T-helper 17 cell (primary cell): ENCODE results near the gene ZFP69. TPM values are rescaled to one million over a fixed set of nuclear protein-coding genes. Genes with fewer than 3 reads are reported as not detected.
"Not testable (repeated sequence)": the region's sequence is repeated elsewhere in the genome, so short reads cannot be mapped to it uniquely, and the experiment has no call there.

ENCODE experiments used
- ATAC-seq: fragments of 150-1000 bp; cut with Tn5 transposase; 2 replicates; pipeline ENCODE4 v1.10.0; 2021; ENCODE audit warnings: mild to moderate bottlenecking, moderate library complexity
- DNase-seq, 3 donors: peaks; one replicate each; pipeline versions ENCODE4 v3.0.0 to v3.0.0-alpha.2; 2020 to 2021
- H3K9me3 ChIP-seq: one replicate; pipeline ENCODE4 v1.7.0; 2013; ENCODE audit warnings: low read length, mild to moderate bottlenecking; ENCODE audit not compliant: control insufficient read depth, poor library complexity, severe bottlenecking
- H3K27ac Mint-ChIP-seq: one replicate; pipeline ENCODE4 v1.8.0; 2022; ENCODE audit warnings: mild to moderate bottlenecking, moderate library complexity, mixed read lengths
- H3K27me3 Mint-ChIP-seq: one replicate; pipeline ENCODE4 v1.8.0; 2022; ENCODE audit warnings: mixed read lengths
- H3K36me3 Mint-ChIP-seq: one replicate; pipeline ENCODE4 v1.8.0; 2022; ENCODE audit warnings: low read depth, mixed read lengths
- H3K4me1 Mint-ChIP-seq: one replicate; pipeline ENCODE4 v1.8.0; 2022; ENCODE audit warnings: mild to moderate bottlenecking, mixed read lengths
- H3K4me3 Mint-ChIP-seq: one replicate; pipeline ENCODE4 v1.8.0; 2022; ENCODE audit warnings: mild to moderate bottlenecking, moderate library complexity, mixed read lengths
- total RNA-seq, 4 donors: library from RNA in 2 of 4; stranded (reverse) in 2 of 4; gene quantifications; one replicate each; pipeline ENCODE4 v1.2.3 and lab custom pipeline; 2022 to 2026

The ZFP69 gene
- total RNA-seq, 2 donors from 2014 or later, result 3.1 to 3.4 TPM

GRCh38 chr1:40469327-40469726 lies 7.8 kb upstream of the ZFP69 start:
- H3K27ac Mint-ChIP-seq, result no peak overlapping the region
- H3K27me3 Mint-ChIP-seq, result no peaks in the 10 kb centered on the region
- H3K36me3 Mint-ChIP-seq, result peaks cover 2% of the 10 kb centered on the region

GRCh38 chr1:40475268-40475667 lies 1.8 kb upstream of the ZFP69 start:
- Mint-ChIP-seq H3K4me3 (no peak overlapping the region), H3K36me3 (peaks cover 6% of the 10 kb centered on the region)
- no peak for DNase-seq

More at GRCh38 chr1:40469327-40469726, 7.8 kb upstream of the ZFP69 start:
- Mint-ChIP-seq H3K4me1 (no peaks in the 10 kb centered on the region), H3K4me3 (no peak overlapping the region)
- ATAC-seq, result no peak
- no peak for DNase-seq
- H3K9me3 ChIP-seq, result peaks cover 19% of the 10 kb centered on the region

GRCh38 chr1:40477678-40478053 lies 576 bp downstream of the ZFP69 start:
- Mint-ChIP-seq H3K4me1 (peaks cover 16% of the 10 kb centered on the region), H3K27ac (peak overlapping the region; percentile 12), H3K4me3 (peak overlapping the region; percentile 82), H3K36me3 (peaks cover 9% of the 10 kb centered on the region), H3K27me3 (no peaks in the 10 kb centered on the region)
- H3K9me3 ChIP-seq, result peaks cover 4% of the 10 kb centered on the region
- peak; percentile 32 for ATAC-seq
- DNase-seq, result no peak

More at GRCh38 chr1:40475268-40475667, 1.8 kb upstream of the ZFP69 start:
- ATAC-seq, result no peak
- Mint-ChIP-seq H3K27me3 (no peaks in the 10 kb centered on the region), H3K4me1 (peaks cover 16% of the 10 kb centered on the region), H3K27ac (no peak overlapping the region)
- no peaks in the 10 kb centered on the region for H3K9me3 ChIP-seq

- peak overlapping the region; percentile 12 for H3K27ac Mint-ChIP-seq
- H3K4me1 Mint-ChIP-seq, result peaks cover 16% of the 10 kb centered on the region
- ATAC-seq (no peak), DNase-seq (no peak)
- H3K27me3 Mint-ChIP-seq, result no peaks in the 10 kb centered on the region
- H3K36me3 Mint-ChIP-seq, result peaks cover 6% of the 10 kb centered on the region
- peaks cover 4% of the 10 kb centered on the region for H3K9me3 ChIP-seq
- H3K4me3 Mint-ChIP-seq, result peak overlapping the region; percentile 82
These were observed 1.2 kb downstream of the ZFP69 start for GRCh38 chr1:40478276-40478675.

- Mint-ChIP-seq H3K27ac (peak overlapping the region; percentile 44), H3K4me3 (peak overlapping the region; percentile 21)
These were observed 2.1 kb downstream of the ZFP69 start for GRCh38 chr1:40479156-40479555.

GRCh38 chr1:40495315-40495903 lies 18.3 kb downstream of the ZFP69 start:
- peaks cover 21% of the 10 kb centered on the region for H3K9me3 ChIP-seq
- DNase-seq, result no peak
- H3K4me1 Mint-ChIP-seq, result no peaks in the 10 kb centered on the region
- no peak overlapping the region for H3K27ac Mint-ChIP-seq
- no peak overlapping the region for H3K4me3 Mint-ChIP-seq
- no peak for ATAC-seq
- peaks cover 13% of the 10 kb centered on the region for H3K36me3 Mint-ChIP-seq
- H3K27me3 Mint-ChIP-seq, result no peaks in the 10 kb centered on the region

More at GRCh38 chr1:40479156-40479555, 2.1 kb downstream of the ZFP69 start:
- peaks cover 4% of the 10 kb centered on the region for H3K9me3 ChIP-seq
- peaks cover 16% of the 10 kb centered on the region for H3K4me1 Mint-ChIP-seq
- no peak for DNase-seq
- no peak for ATAC-seq
- H3K27me3 Mint-ChIP-seq, result no peaks in the 10 kb centered on the region
- H3K36me3 Mint-ChIP-seq, result peaks cover 6% of the 10 kb centered on the region

GRCh38 chr1:40502651-40503050 lies 25.6 kb downstream of the ZFP69 start:
- not testable (repeated sequence) for DNase-seq, H3K27me3 Mint-ChIP-seq, ATAC-seq, H3K36me3 Mint-ChIP-seq, H3K4me1 Mint-ChIP-seq, H3K27ac Mint-ChIP-seq, H3K9me3 ChIP-seq, H3K4me3 Mint-ChIP-seq

GRCh38 chr1:40507973-40508372 lies 30.9 kb downstream of the ZFP69 start:
- no peak for DNase-seq
- peak overlapping the region; percentile 91 for H3K4me3 Mint-ChIP-seq
- peaks cover 2% of the 10 kb centered on the region for H3K36me3 Mint-ChIP-seq
- H3K27ac Mint-ChIP-seq, result peak overlapping the region; percentile 87
- H3K27me3 Mint-ChIP-seq, result no peaks in the 10 kb centered on the region
- H3K4me1 Mint-ChIP-seq, result peaks cover 8% of the 10 kb centered on the region
- no peak for ATAC-seq
- H3K9me3 ChIP-seq, result no peaks in the 10 kb centered on the region

- H3K27ac Mint-ChIP-seq, result peak within 1 kb of the TSS; percentile 87
- H3K4me3 Mint-ChIP-seq, result peak within 1 kb of the TSS; percentile 91
- no peaks in the 10 kb centered on the region for H3K9me3 ChIP-seq
- DNase-seq (peak; percentile 59 to 69 (median 67)), ATAC-seq (peak; percentile 99)
- H3K36me3 Mint-ChIP-seq, result peaks cover 2% of the 10 kb centered on the region
- H3K4me1 Mint-ChIP-seq, result peaks cover 8% of the 10 kb centered on the region
- no peaks in the 10 kb centered on the region for H3K27me3 Mint-ChIP-seq
These were observed 31.6 kb downstream of the ZFP69 start, which contains the start of gene EXO5 for GRCh38 chr1:40508375-40509341. EXO5 (plus strand) TSS chr1:40508767; CDS start chr1:40514545, 5,778 bp downstream.

GRCh38 chr1:40519517-40519916 lies 42.4 kb downstream of the ZFP69 start:
- DNase-seq, result no peak
- no peak for ATAC-seq
- no peak overlapping the region for H3K27ac Mint-ChIP-seq
- H3K27me3 Mint-ChIP-seq, result no peaks in the 10 kb centered on the region
- H3K9me3 ChIP-seq, result no peaks in the 10 kb centered on the region
- H3K4me3 Mint-ChIP-seq, result no peak overlapping the region
- H3K36me3 Mint-ChIP-seq, result peaks cover 2% of the 10 kb centered on the region
- no peaks in the 10 kb centered on the region for H3K4me1 Mint-ChIP-seq

- H3K9me3 ChIP-seq, result no peaks in the 10 kb centered on the region
- Mint-ChIP-seq H3K4me1 (peaks cover 20% of the 10 kb centered on the region), H3K4me3 (peak overlapping the region; percentile 97), H3K27me3 (no peaks in the 10 kb centered on the region), H3K27ac (peak overlapping the region; percentile 95), H3K36me3 (peaks cover 2% of the 10 kb centered on the region)
- no peak for DNase-seq
- ATAC-seq, result no peak
These were observed 53.8 kb downstream of the ZFP69 start for GRCh38 chr1:40530735-40531380.

- Mint-ChIP-seq H3K4me3 (peak within 1 kb of the TSS; percentile 97), H3K36me3 (peaks cover 2% of the 10 kb centered on the region), H3K27ac (peak within 1 kb of the TSS; percentile 95), H3K27me3 (no peaks in the 10 kb centered on the region), H3K4me1 (peaks cover 20% of the 10 kb centered on the region)
- ATAC-seq (peak; percentile 98), DNase-seq (peak; percentile 64 to 74 (median 71))
- H3K9me3 ChIP-seq, result no peaks in the 10 kb centered on the region
These were observed 54.4 kb downstream of the ZFP69 start, which contains the start of gene ZNF684 for GRCh38 chr1:40531381-40532061. ZNF684 (plus strand) TSS chr1:40531637; CDS start chr1:40533167, 1,530 bp downstream.
